Measurements from ENCODE around the gene EIF5. TPM values are rescaled to one million over a fixed set of nuclear protein-coding genes. Genes with fewer than 3 reads are reported as not detected.
A peak's percentile ranks its signal among the peaks of the same experiment; 100 is the strongest.

The EIF5 gene
- total and polyA plus RNA-seq, 2 experiments from 2014 or later: 194 to 634 TPM

DNA sequence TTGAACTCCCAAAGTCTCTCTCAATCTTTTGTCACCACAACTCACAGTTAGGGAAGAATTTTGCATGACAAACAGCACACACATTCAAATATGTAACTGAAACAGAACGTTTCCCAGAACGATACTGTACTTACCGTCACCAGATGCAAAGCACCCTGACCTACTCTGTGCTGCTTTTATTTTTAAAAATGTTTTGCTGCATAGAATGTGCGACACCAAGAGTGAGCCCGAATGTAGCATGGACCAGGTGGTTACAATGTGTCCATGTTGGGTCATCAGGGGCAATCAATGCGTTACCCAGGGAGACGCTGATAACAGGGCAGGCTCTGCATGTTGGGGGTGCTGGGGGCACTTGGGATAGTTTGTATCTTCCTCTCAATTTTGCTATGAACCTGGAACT, 14.6 kb upstream of the EIF5 start:
- H3K9me2 ChIP-seq (ENCODE audit: insufficient read depth): no peaks in the 10 kb centered on the region
- ATAC-seq (no peak), DNase-seq (ENCODE audit: low spot score) (no peak)
- Mint-ChIP-seq H3K27ac (no peak overlapping the region), H3K9me3 (no peaks in the 10 kb centered on the region), H3K36me3 (ENCODE audit: low read depth) (no peaks in the 10 kb centered on the region), H3K4me1 (peaks cover 33% of the 10 kb centered on the region), H3K27me3 (ENCODE audit: insufficient read depth, low read depth, poor library complexity) (peaks cover 11% of the 10 kb centered on the region), H3K4me3 (no peak overlapping the region)
- no peak overlapping the region for H3K4me3 ChIP-seq
- no peaks in the 10 kb centered on the region for H4K20me1 ChIP-seq (replicated peaks; ENCODE audit: insufficient read depth)
- H2AFZ ChIP-seq: peak overlapping the region; percentile 78
- H3K79me2 ChIP-seq (replicated peaks; ENCODE audit: insufficient read depth): no peaks in the 10 kb centered on the region
- no peak overlapping the region for H3K27ac ChIP-seq (ENCODE audit: low read depth)
- no peak for TF ChIP-seq POLR2AphosphoS5 (IDR thresholded peaks at IDR 0.05; ENCODE audit: low read depth)
- no peak for TF ChIP-seq NANOG (IDR thresholded peaks at IDR 0.05; ENCODE audit: borderline replicate concordance)
- TF ChIP-seq ZNF114 (CRISPR knock-in tag; IDR thresholded peaks at IDR 0.05): no peak
- TF ChIP-seq, protein P1, sequence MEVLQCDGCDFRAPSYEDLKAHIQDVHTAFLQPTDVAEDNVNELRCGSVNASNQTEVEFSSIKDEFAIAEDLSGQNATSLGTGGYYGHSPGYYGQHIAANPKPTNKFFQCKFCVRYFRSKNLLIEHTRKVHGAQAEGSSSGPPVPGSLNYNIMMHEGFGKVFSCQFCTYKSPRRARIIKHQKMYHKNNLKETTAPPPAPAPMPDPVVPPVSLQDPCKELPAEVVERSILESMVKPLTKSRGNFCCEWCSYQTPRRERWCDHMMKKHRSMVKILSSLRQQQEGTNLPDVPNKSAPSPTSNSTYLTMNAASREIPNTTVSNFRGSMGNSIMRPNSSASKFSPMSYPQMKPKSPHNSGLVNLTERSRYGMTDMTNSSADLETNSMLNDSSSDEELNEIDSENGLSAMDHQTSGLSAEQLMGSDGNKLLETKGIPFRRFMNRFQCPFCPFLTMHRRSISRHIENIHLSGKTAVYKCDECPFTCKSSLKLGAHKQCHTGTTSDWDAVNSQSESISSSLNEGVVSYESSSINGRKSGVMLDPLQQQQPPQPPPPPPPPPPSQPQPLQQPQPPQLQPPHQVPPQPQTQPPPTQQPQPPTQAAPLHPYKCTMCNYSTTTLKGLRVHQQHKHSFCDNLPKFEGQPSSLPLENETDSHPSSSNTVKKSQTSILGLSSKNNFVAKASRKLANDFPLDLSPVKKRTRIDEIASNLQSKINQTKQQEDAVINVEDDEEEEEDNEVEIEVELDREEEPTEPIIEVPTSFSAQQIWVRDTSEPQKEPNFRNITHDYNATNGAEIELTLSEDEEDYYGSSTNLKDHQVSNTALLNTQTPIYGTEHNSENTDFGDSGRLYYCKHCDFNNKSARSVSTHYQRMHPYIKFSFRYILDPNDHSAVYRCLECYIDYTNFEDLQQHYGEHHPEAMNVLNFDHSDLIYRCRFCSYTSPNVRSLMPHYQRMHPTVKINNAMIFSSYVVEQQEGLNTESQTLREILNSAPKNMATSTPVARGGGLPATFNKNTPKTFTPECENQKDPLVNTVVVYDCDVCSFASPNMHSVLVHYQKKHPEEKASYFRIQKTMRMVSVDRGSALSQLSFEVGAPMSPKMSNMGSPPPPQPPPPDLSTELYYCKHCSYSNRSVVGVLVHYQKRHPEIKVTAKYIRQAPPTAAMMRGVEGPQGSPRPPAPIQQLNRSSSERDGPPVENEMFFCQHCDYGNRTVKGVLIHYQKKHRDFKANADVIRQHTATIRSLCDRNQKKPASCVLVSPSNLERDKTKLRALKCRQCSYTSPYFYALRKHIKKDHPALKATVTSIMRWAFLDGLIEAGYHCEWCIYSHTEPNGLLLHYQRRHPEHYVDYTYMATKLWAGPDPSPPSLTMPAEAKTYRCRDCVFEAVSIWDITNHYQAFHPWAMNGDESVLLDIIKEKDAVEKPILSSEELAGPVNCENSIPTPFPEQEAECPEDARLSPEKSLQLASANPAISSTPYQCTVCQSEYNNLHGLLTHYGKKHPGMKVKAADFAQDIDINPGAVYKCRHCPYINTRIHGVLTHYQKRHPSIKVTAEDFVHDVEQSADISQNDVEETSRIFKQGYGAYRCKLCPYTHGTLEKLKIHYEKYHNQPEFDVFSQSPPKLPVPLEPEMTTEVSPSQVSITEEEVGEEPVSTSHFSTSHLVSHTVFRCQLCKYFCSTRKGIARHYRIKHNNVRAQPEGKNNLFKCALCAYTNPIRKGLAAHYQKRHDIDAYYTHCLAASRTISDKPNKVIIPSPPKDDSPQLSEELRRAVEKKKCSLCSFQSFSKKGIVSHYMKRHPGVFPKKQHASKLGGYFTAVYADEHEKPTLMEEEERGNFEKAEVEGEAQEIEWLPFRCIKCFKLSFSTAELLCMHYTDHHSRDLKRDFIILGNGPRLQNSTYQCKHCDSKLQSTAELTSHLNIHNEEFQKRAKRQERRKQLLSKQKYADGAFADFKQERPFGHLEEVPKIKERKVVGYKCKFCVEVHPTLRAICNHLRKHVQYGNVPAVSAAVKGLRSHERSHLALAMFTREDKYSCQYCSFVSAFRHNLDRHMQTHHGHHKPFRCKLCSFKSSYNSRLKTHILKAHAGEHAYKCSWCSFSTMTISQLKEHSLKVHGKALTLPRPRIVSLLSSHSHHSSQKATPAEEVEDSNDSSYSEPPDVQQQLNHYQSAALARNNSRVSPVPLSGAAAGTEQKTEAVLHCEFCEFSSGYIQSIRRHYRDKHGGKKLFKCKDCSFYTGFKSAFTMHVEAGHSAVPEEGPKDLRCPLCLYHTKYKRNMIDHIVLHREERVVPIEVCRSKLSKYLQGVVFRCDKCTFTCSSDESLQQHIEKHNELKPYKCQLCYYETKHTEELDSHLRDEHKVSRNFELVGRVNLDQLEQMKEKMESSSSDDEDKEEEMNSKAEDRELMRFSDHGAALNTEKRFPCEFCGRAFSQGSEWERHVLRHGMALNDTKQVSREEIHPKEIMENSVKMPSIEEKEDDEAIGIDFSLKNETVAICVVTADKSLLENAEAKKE (CRISPR knock-in tag; IDR thresholded peaks at IDR 0.05): no peak
- TF ChIP-seq CREB1 (CRISPR knock-in tag; IDR thresholded peaks at IDR 0.05; ENCODE audit: low read depth): no peak
- TF ChIP-seq ZNF331 (CRISPR knock-in tag; IDR thresholded peaks at IDR 0.05; ENCODE audit: low read depth): no peak
- TF ChIP-seq STAT1 (IDR thresholded peaks at IDR 0.05; ENCODE audit: unreplicated experiment): no peak
- TF ChIP-seq, protein P2, sequence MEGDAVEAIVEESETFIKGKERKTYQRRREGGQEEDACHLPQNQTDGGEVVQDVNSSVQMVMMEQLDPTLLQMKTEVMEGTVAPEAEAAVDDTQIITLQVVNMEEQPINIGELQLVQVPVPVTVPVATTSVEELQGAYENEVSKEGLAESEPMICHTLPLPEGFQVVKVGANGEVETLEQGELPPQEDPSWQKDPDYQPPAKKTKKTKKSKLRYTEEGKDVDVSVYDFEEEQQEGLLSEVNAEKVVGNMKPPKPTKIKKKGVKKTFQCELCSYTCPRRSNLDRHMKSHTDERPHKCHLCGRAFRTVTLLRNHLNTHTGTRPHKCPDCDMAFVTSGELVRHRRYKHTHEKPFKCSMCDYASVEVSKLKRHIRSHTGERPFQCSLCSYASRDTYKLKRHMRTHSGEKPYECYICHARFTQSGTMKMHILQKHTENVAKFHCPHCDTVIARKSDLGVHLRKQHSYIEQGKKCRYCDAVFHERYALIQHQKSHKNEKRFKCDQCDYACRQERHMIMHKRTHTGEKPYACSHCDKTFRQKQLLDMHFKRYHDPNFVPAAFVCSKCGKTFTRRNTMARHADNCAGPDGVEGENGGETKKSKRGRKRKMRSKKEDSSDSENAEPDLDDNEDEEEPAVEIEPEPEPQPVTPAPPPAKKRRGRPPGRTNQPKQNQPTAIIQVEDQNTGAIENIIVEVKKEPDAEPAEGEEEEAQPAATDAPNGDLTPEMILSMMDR (conservative IDR thresholded peaks at IDR 0.05; ENCODE audit: low read depth in 2 of 2): no peak
- TF ChIP-seq EZH2phosphoT487 (IDR thresholded peaks at IDR 0.05; ENCODE audit: unreplicated experiment): no peak
- TF ChIP-seq, protein P3, sequence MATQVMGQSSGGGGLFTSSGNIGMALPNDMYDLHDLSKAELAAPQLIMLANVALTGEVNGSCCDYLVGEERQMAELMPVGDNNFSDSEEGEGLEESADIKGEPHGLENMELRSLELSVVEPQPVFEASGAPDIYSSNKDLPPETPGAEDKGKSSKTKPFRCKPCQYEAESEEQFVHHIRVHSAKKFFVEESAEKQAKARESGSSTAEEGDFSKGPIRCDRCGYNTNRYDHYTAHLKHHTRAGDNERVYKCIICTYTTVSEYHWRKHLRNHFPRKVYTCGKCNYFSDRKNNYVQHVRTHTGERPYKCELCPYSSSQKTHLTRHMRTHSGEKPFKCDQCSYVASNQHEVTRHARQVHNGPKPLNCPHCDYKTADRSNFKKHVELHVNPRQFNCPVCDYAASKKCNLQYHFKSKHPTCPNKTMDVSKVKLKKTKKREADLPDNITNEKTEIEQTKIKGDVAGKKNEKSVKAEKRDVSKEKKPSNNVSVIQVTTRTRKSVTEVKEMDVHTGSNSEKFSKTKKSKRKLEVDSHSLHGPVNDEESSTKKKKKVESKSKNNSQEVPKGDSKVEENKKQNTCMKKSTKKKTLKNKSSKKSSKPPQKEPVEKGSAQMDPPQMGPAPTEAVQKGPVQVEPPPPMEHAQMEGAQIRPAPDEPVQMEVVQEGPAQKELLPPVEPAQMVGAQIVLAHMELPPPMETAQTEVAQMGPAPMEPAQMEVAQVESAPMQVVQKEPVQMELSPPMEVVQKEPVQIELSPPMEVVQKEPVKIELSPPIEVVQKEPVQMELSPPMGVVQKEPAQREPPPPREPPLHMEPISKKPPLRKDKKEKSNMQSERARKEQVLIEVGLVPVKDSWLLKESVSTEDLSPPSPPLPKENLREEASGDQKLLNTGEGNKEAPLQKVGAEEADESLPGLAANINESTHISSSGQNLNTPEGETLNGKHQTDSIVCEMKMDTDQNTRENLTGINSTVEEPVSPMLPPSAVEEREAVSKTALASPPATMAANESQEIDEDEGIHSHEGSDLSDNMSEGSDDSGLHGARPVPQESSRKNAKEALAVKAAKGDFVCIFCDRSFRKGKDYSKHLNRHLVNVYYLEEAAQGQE (IDR thresholded peaks at IDR 0.05; ENCODE audit: unreplicated experiment): no peak
- no peak for TF ChIP-seq JUNB (IDR thresholded peaks at IDR 0.05; ENCODE audit: unreplicated experiment)
- TF ChIP-seq, protein P4, sequence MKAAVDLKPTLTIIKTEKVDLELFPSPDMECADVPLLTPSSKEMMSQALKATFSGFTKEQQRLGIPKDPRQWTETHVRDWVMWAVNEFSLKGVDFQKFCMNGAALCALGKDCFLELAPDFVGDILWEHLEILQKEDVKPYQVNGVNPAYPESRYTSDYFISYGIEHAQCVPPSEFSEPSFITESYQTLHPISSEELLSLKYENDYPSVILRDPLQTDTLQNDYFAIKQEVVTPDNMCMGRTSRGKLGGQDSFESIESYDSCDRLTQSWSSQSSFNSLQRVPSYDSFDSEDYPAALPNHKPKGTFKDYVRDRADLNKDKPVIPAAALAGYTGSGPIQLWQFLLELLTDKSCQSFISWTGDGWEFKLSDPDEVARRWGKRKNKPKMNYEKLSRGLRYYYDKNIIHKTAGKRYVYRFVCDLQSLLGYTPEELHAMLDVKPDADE (IDR thresholded peaks at IDR 0.05): no peak
- no peak for TF ChIP-seq EZH2 (IDR thresholded peaks at IDR 0.05; ENCODE audit: low read depth, unreplicated experiment)
- H3F3A ChIP-seq (replicated peaks; ENCODE audit: low read depth): peaks cover 6% of the 10 kb centered on the region; the same call in 1 of the 2 replicates
- no peaks in the 10 kb centered on the region for H3K27me3 ChIP-seq (ENCODE audit: insufficient read depth)
- H3K4me2 ChIP-seq: 0 out of 2 replicates have a peak overlapping the region, but pooled peaks have one; percentile 27
- H3K36me3 ChIP-seq (ENCODE audit: insufficient read depth): no peaks in the 10 kb centered on the region
- peaks cover 26% of the 10 kb centered on the region for H3K4me1 ChIP-seq (ENCODE audit: insufficient read depth)
